Panc1 (cell line): ENCODE measurements around the gene SVIL.
"Not testable (repeated sequence)": the region's sequence is repeated elsewhere in the genome, so short reads cannot be mapped to it uniquely, and the experiment has no call there.

Experiments
- CTCF ChIP-seq: fragments of 450-650 bp; IDR thresholded peaks from 2 replicates; pipeline ENCODE4 v1.5.1; 2017; ENCODE audit warnings: mild to moderate bottlenecking
- POLR2AphosphoS5 ChIP-seq: IDR thresholded peaks from 2 replicates; pipeline ENCODE4 v1.6.1; 2012; ENCODE audit warnings: mild to moderate bottlenecking, low read depth, low read length, moderate library complexity
- TF ChIP-seq, protein P1 (sequence below), 2 experiments: IDR thresholded peaks; 2 replicates each; pipeline ENCODE4 v1.6.1; 2011 to 2012; ENCODE audit warnings: low read depth in 2 of 2, control low read depth in 1 of 2, low read length in 1 of 2, mild to moderate bottlenecking in 1 of 2, moderate library complexity in 1 of 2; ENCODE audit not compliant: insufficient read depth in 1 of 2

DNA sequence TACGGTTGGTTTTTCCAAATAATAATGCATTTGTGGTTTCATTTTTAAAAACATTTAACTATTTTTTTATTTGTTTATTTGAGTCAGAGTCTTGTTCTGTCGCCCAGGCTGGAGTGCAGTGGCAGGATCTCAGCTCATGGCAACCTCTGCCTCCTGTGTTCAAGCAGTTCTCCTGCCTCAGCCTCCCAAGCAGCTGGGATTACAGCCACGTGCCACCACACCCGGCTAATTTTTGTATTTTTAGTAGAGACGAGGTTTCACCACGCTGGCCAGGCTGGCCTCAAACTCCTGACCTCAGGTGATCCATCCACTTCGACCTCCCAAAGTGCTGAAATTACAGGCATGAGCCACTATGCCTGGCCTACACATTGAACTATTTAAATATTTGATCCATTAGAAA is 28.1 kb downstream of the SVIL start:
- TF ChIP-seq, protein P1, sequence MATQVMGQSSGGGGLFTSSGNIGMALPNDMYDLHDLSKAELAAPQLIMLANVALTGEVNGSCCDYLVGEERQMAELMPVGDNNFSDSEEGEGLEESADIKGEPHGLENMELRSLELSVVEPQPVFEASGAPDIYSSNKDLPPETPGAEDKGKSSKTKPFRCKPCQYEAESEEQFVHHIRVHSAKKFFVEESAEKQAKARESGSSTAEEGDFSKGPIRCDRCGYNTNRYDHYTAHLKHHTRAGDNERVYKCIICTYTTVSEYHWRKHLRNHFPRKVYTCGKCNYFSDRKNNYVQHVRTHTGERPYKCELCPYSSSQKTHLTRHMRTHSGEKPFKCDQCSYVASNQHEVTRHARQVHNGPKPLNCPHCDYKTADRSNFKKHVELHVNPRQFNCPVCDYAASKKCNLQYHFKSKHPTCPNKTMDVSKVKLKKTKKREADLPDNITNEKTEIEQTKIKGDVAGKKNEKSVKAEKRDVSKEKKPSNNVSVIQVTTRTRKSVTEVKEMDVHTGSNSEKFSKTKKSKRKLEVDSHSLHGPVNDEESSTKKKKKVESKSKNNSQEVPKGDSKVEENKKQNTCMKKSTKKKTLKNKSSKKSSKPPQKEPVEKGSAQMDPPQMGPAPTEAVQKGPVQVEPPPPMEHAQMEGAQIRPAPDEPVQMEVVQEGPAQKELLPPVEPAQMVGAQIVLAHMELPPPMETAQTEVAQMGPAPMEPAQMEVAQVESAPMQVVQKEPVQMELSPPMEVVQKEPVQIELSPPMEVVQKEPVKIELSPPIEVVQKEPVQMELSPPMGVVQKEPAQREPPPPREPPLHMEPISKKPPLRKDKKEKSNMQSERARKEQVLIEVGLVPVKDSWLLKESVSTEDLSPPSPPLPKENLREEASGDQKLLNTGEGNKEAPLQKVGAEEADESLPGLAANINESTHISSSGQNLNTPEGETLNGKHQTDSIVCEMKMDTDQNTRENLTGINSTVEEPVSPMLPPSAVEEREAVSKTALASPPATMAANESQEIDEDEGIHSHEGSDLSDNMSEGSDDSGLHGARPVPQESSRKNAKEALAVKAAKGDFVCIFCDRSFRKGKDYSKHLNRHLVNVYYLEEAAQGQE (IDR thresholded peaks at IDR 0.05; ENCODE audit: insufficient read depth in 1 of 2, low read depth in 2 of 2, low read length in 1 of 2): not testable (repeated sequence)
- TF ChIP-seq CTCF, POLR2AphosphoS5: not testable (repeated sequence)
